CD4-positive, alpha-beta T cell (primary cell): ENCODE results near the gene SLC1A2. TPM values are rescaled to one million over a fixed set of nuclear protein-coding genes. Genes with fewer than 3 reads are reported as not detected.

ENCODE experiments used
- ATAC-seq: fragments of 200-7000 bp; cut with Tn5 transposase; one replicate; pipeline ENCODE4 v1.10.0; 2022; ENCODE audit warnings: mild to moderate bottlenecking; ENCODE audit not compliant: poor library complexity
- CTCF ChIA-PET: fragments of 350-600 bp; sonication (Branson Sonifier 250); formaldehyde crosslinking; loops from one replicate; lab custom pipeline; 2021; ENCODE audit warnings: antibody characterized with exemption, inconsistent platforms; lab: Charles Lee
- POLR2A ChIA-PET: fragments of 350-600 bp; sonication (Branson Sonifier 250); formaldehyde crosslinking; loops from one replicate; lab custom pipeline; 2021; ENCODE audit warnings: antibody characterized with exemption, inconsistent platforms; lab: Charles Lee
- DNase-seq, 14 experiments: peaks; one replicate each; pipeline ENCODE4 v3.0.0-alpha.2; 2013 to 2020; ENCODE audit warnings: mixed read lengths in 2 of 14
- H3K27ac ChIP-seq, 2 donors: one replicate each; pipeline versions ENCODE4 v1.5.1 to v1.7.0; 2013; ENCODE audit warnings: low read length in 2 of 2, low read depth in 1 of 2, mild to moderate bottlenecking in 1 of 2
- H3K27me3 ChIP-seq, 2 experiments: 1 replicate in 1 of 2; 2 replicates in 1 of 2; pipeline versions ENCODE4 v1.6.1 to v1.7.0; 2013; ENCODE audit warnings: low read length in 2 of 2, control low read depth in 1 of 2, mild to moderate bottlenecking in 1 of 2, moderate library complexity in 1 of 2; ENCODE audit not compliant: insufficient read depth in 2 of 2, control insufficient read depth in 1 of 2
- H3K36me3 ChIP-seq: one replicate; pipeline ENCODE4 v1.6.1; 2013; ENCODE audit warnings: low read length, control low read depth; ENCODE audit not compliant: insufficient read depth
- H3K4me1 ChIP-seq: one replicate; pipeline ENCODE4 v1.6.1; 2013; ENCODE audit warnings: low read length, control low read depth; ENCODE audit not compliant: insufficient read depth
- H3K4me3 ChIP-seq: one replicate; pipeline ENCODE4 v1.5.1; 2013; ENCODE audit warnings: mild to moderate bottlenecking, low read length, moderate library complexity
- H3K9me3 ChIP-seq, 2 experiments: 1 replicate in 1 of 2; 2 replicates in 1 of 2; pipeline versions ENCODE4 v1.6.1 to v1.7.0; 2013; ENCODE audit warnings: low read length in 2 of 2, mild to moderate bottlenecking in 2 of 2, control low read depth in 1 of 2, moderate library complexity in 1 of 2; ENCODE audit not compliant: control insufficient read depth in 1 of 2, insufficient read depth in 1 of 2
- H3K27ac Mint-ChIP-seq: one replicate; pipeline ENCODE4 v1.8.0; 2020; ENCODE audit warnings: mixed read lengths
- H3K27me3 Mint-ChIP-seq: one replicate; pipeline ENCODE4 v1.8.0; 2021; ENCODE audit warnings: mixed read lengths
- H3K36me3 Mint-ChIP-seq: one replicate; pipeline ENCODE4 v1.8.0; 2021; ENCODE audit warnings: low read depth, mixed read lengths
- H3K4me1 Mint-ChIP-seq: one replicate; pipeline ENCODE4 v1.8.0; 2021; ENCODE audit warnings: low read depth, mixed read lengths
- H3K4me3 Mint-ChIP-seq: one replicate; pipeline ENCODE4 v1.8.0; 2020; ENCODE audit warnings: mild to moderate bottlenecking, mixed read lengths
- H3K9me3 Mint-ChIP-seq: one replicate; pipeline ENCODE4 v1.8.0; 2020; ENCODE audit warnings: mixed read lengths
- intact Hi-C, 2 experiments: fragments of 100-400 bp; cut with DNase I in 1 of 2; cut with micrococcal nuclease in 1 of 2; formaldehyde crosslinking; loops; one replicate each; pipeline versions ENCODE4 v1.15.1 to v1.9.0; 2023 to 2025; cut with DNase I, micrococcal nuclease
- total RNA-seq, 174 experiments: library from RNA in 2 of 174; stranded (reverse) in 2 of 174; gene quantifications; one replicate each; pipeline ENCODE4 v1.2.3 and lab custom pipeline; 2021 to 2026
- TF ChIP-seq, protein P1 (sequence below): fragments of 200-600 bp; IDR thresholded peaks from one replicate; pipeline ENCODE4 v1.8.0; 2022; ENCODE audit warnings: antibody characterized with exemption, mild to moderate bottlenecking

The SLC1A2 gene
- total RNA-seq, 2 experiments from 2014 or later, result not detected

- H3K36me3 ChIP-seq, result no peaks in the 10 kb centered on the region
- intact Hi-C loops, result loop anchor here (10.0 kb wide), 1 partner anchor 239 kb away; no protein-coding TSS in a partner anchor
- no peaks in the 10 kb centered on the region for H3K27me3 Mint-ChIP-seq
- ChIA-PET POLR2A (no interaction called here), CTCF (no interaction called here)
- H3K4me1 ChIP-seq, result no peaks in the 10 kb centered on the region
- H3K27ac ChIP-seq, result no peak overlapping the region
- no peak overlapping the region for H3K27ac Mint-ChIP-seq
- TF ChIP-seq, protein P1, sequence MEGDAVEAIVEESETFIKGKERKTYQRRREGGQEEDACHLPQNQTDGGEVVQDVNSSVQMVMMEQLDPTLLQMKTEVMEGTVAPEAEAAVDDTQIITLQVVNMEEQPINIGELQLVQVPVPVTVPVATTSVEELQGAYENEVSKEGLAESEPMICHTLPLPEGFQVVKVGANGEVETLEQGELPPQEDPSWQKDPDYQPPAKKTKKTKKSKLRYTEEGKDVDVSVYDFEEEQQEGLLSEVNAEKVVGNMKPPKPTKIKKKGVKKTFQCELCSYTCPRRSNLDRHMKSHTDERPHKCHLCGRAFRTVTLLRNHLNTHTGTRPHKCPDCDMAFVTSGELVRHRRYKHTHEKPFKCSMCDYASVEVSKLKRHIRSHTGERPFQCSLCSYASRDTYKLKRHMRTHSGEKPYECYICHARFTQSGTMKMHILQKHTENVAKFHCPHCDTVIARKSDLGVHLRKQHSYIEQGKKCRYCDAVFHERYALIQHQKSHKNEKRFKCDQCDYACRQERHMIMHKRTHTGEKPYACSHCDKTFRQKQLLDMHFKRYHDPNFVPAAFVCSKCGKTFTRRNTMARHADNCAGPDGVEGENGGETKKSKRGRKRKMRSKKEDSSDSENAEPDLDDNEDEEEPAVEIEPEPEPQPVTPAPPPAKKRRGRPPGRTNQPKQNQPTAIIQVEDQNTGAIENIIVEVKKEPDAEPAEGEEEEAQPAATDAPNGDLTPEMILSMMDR, result no peak
- ATAC-seq (no peak), DNase-seq (no peak)
- H3K36me3 Mint-ChIP-seq, result no peaks in the 10 kb centered on the region
- H3K9me3 ChIP-seq, result no peaks in the 10 kb centered on the region
- H3K4me3 Mint-ChIP-seq, result no peak overlapping the region
- H3K4me3 ChIP-seq, result no peak overlapping the region
- H3K27me3 ChIP-seq, result no peaks in the 10 kb centered on the region
- peaks cover 5% of the 10 kb centered on the region for H3K4me1 Mint-ChIP-seq
- peaks cover 3% of the 10 kb centered on the region for H3K9me3 Mint-ChIP-seq
These were observed 35.4 kb downstream of the SLC1A2 start for GRCh38 chr11:35383953-35384352.

- TF ChIP-seq, protein P1, result no peak
- Mint-ChIP-seq H3K4me1 (no peaks in the 10 kb centered on the region), H3K9me3 (peaks cover 3% of the 10 kb centered on the region), H3K4me3 (no peak overlapping the region), H3K27me3 (no peaks in the 10 kb centered on the region), H3K27ac (no peak overlapping the region), H3K36me3 (no peaks in the 10 kb centered on the region)
- no peak for ATAC-seq
- no peaks in the 10 kb centered on the region for H3K27me3 ChIP-seq
- no peak overlapping the region for H3K27ac ChIP-seq
- DNase-seq, result no peak
- ChIA-PET POLR2A (no interaction called here), CTCF (interaction anchor here (1.2 kb wide), 1 partner anchor 10 kb away, joined by 4 read pairs; no protein-coding TSS in a partner anchor)
- no peaks in the 10 kb centered on the region for H3K4me1 ChIP-seq
- intact Hi-C loops, result loop anchor here (10.0 kb wide), 1 partner anchor 237 kb away; no protein-coding TSS in a partner anchor
- no peak overlapping the region for H3K4me3 ChIP-seq
- no peaks in the 10 kb centered on the region for H3K9me3 ChIP-seq
- no peaks in the 10 kb centered on the region for H3K36me3 ChIP-seq
These were observed 37.5 kb downstream of the SLC1A2 start for GRCh38 chr11:35381709-35382322.

DNA sequence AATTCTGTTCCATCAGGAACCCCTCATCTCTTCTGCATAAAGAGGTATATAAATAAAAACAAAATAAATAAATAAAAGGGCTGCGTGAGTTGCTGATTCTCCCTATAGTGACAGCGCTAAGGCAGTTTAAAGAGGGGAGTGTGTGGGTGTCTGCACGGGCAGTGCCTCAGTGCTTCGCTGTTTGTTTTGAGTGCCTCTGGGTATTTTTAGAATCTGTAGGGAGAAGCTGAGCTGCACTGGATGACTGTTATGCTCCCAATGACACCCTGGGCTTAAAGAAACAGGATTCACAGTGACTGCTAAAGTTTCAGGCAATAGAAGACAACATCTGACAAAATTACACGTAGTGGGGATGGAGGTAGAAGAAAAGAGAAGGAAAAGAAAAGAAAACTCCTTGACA lies 38.8 kb downstream of the SLC1A2 start:
- H3K36me3 ChIP-seq, result no peaks in the 10 kb centered on the region
- Mint-ChIP-seq H3K27me3 (no peaks in the 10 kb centered on the region), H3K27ac (no peak overlapping the region), H3K4me1 (no peaks in the 10 kb centered on the region), H3K9me3 (peaks cover 3% of the 10 kb centered on the region), H3K4me3 (no peak overlapping the region), H3K36me3 (no peaks in the 10 kb centered on the region)
- ChIA-PET CTCF (interaction anchor here (1.2 kb wide), 1 partner anchor 11 kb away, joined by 4 read pairs; no protein-coding TSS in a partner anchor), POLR2A (interaction anchor here (0.6 kb wide), 1 partner anchor 486 kb away, joined by 3 read pairs; no protein-coding TSS in a partner anchor)
- no peaks in the 10 kb centered on the region for H3K9me3 ChIP-seq
- intact Hi-C loops, result loop anchor here (10.0 kb wide), 1 partner anchor 236 kb away; no protein-coding TSS in a partner anchor
- H3K4me3 ChIP-seq, result no peak overlapping the region
- TF ChIP-seq, protein P1, result no peak
- DNase-seq (no peak), ATAC-seq (no peak)
- no peak overlapping the region for H3K27ac ChIP-seq
- no peaks in the 10 kb centered on the region for H3K4me1 ChIP-seq
- no peaks in the 10 kb centered on the region for H3K27me3 ChIP-seq
